Upper lobe of right lung (tissue), 1 donor: ENCODE measurements around the gene PROCA1. TPM values are rescaled to one million over a fixed set of nuclear protein-coding genes. Genes with fewer than 3 reads are reported as not detected.

Experiments
- ATAC-seq: fragments of 200-7000 bp; cut with Tn5 transposase; one replicate; pipeline ENCODE4 v1.9.1; 2020; ENCODE audit warnings: mild to moderate bottlenecking, moderate library complexity
- DNase-seq: peaks from one replicate; pipeline ENCODE4 v3.0.0-alpha.2; 2020
- H3K27ac ChIP-seq: fragments of 200-600 bp; one replicate; pipeline ENCODE4 v1.8.0; 2022
- H3K27me3 ChIP-seq: fragments of 200-600 bp; one replicate; pipeline ENCODE4 v1.8.0; 2022; ENCODE audit warnings: mild to moderate bottlenecking
- H3K36me3 ChIP-seq: fragments of 200-600 bp; one replicate; pipeline ENCODE4 v1.8.0; 2022
- H3K4me1 ChIP-seq: fragments of 200-600 bp; one replicate; pipeline ENCODE4 v1.8.0; 2022
- H3K4me3 ChIP-seq: fragments of 200-600 bp; one replicate; pipeline ENCODE4 v1.8.0; 2022; ENCODE audit warnings: mild to moderate bottlenecking
- H3K9me3 ChIP-seq: fragments of 200-600 bp; one replicate; pipeline ENCODE4 v1.8.0; 2022
- intact Hi-C: fragments of 100-400 bp; cut with DNase I; formaldehyde crosslinking; loops from one replicate; pipeline ENCODE4 v1.11.0; 2022
- total RNA-seq: library from RNA; stranded (reverse); fragmentation: NEBNext Ultra II Directional; extraction: Animal tissue kit (Norgen Biotek cat#: 25700); gene quantifications from one replicate; pipeline ENCODE4 v1.2.1, GENCODE V29; 2021
- TF ChIP-seq, protein P1 (sequence below): fragments of 200-600 bp; IDR thresholded peaks from one replicate; pipeline ENCODE4 v1.8.0; 2022; ENCODE audit warnings: antibody characterized with exemption
- donor health status: DM: no; HTN: yes; CAD: no; lungs with severe emphysema.

PROCA1 gene
- total RNA-seq, 1 donor from 2014 or later: 3.3 TPM

DNA sequence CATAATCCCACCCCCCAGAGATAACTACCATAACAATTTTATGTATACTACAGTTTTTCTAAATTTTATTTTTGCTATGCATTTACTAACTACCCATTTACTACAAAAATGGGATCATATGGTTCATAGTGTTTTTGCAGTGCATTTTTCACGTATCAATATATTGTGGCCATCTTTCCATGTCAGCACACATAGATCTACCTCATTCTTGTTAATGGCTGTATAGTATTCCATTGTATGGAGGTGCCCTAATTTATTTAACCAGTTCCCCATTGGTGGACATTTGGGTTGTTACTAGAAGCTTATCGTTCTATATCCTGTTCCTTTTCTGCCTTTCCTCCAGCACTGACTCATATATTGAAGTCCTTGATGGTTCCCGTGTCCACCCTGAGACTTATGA lies 22.7 kb downstream of the PROCA1 start:
- H3K4me1 ChIP-seq: no peaks in the 10 kb centered on the region
- H3K9me3 ChIP-seq: no peaks in the 10 kb centered on the region
- H3K27ac ChIP-seq: no peak overlapping the region
- H3K4me3 ChIP-seq: no peak overlapping the region
- H3K27me3 ChIP-seq: no peaks in the 10 kb centered on the region
- DNase-seq (no peak), ATAC-seq (no peak)
- intact Hi-C loops: no loop called here
- H3K36me3 ChIP-seq: peaks cover 100% of the 10 kb centered on the region
- TF ChIP-seq, protein P1, sequence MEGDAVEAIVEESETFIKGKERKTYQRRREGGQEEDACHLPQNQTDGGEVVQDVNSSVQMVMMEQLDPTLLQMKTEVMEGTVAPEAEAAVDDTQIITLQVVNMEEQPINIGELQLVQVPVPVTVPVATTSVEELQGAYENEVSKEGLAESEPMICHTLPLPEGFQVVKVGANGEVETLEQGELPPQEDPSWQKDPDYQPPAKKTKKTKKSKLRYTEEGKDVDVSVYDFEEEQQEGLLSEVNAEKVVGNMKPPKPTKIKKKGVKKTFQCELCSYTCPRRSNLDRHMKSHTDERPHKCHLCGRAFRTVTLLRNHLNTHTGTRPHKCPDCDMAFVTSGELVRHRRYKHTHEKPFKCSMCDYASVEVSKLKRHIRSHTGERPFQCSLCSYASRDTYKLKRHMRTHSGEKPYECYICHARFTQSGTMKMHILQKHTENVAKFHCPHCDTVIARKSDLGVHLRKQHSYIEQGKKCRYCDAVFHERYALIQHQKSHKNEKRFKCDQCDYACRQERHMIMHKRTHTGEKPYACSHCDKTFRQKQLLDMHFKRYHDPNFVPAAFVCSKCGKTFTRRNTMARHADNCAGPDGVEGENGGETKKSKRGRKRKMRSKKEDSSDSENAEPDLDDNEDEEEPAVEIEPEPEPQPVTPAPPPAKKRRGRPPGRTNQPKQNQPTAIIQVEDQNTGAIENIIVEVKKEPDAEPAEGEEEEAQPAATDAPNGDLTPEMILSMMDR: no peak

DNA sequence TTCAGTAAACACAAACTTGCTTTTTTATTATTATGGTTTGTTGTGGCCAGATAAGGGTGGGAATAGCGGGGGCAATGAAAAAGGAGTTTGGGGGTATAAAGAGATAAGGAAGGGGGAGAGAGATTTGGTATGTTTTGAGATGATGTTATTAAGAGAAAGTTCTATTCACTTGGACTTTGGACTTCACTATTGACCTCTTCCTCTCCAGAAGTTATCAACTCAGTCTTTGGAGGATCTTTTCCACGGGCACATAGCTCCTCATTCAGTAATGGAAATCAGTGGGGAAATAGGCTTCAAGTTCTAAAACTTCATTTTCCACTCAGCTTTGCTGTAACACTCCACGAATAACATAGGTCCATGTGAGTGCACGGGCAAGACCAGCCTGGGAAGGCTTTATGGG lies 23.2 kb downstream of the PROCA1 start:
- TF ChIP-seq, protein P1: no peak
- intact Hi-C loops: no loop called here
- Histone ChIP-seq H3K4me1 (no peaks in the 10 kb centered on the region), H3K4me3 (no peak overlapping the region), H3K27me3 (no peaks in the 10 kb centered on the region), H3K9me3 (no peaks in the 10 kb centered on the region), H3K27ac (no peak overlapping the region), H3K36me3 (peaks cover 100% of the 10 kb centered on the region)
- ATAC-seq: no peak
- DNase-seq: no peak

DNA sequence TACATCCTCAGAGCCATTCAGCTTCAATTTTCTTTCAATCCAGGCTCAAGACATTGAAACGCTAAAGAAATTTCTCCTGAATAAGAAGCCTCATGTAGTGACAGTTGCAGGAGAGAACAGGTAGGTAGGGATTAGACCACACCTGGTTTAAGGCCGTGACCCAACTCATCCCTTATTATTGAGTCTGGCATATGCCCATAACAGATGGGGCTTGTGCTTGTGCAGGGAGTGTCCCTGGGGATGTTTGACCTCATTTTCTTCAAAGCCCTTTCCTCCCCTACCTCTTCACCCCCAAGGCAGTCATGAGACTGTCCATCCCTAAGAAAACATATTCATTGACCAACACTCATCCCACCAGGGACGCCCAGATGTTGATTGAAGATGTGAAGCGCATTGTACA lies 25.4 kb downstream of the PROCA1 start:
- no peak for ATAC-seq
- Histone ChIP-seq H3K4me1 (no peaks in the 10 kb centered on the region), H3K4me3 (no peak overlapping the region), H3K9me3 (no peaks in the 10 kb centered on the region), H3K27ac (no peak overlapping the region), H3K27me3 (no peaks in the 10 kb centered on the region), H3K36me3 (peaks cover 100% of the 10 kb centered on the region)
- TF ChIP-seq, protein P1: no peak
- DNase-seq: no peak
- intact Hi-C loops: no loop called here

DNA sequence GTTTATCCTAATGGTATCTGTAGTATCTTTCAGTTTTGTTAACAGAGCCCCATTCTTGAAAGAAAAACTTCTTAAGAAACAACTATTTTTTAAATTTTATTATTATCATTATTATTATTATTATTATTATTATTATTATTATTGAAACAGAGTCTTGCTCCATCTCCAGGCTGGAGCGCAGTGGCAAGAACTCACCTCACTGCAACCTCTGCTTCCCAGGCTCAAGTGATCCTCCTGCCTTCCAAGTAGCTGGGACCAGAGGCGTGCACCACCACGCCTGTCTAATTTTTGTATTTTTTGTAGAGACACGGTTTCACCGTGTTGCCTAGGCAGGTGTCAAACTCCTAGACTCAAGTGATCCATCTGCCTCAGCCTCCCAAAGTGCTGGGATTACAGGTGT lies 26.3 kb downstream of the PROCA1 start:
- Histone ChIP-seq H3K4me1 (no peaks in the 10 kb centered on the region), H3K36me3 (peaks cover 100% of the 10 kb centered on the region), H3K27me3 (no peaks in the 10 kb centered on the region), H3K9me3 (no peaks in the 10 kb centered on the region), H3K4me3 (no peak overlapping the region), H3K27ac (no peak overlapping the region)
- TF ChIP-seq, protein P1: no peak
- ATAC-seq (no peak), DNase-seq (no peak)
- intact Hi-C loops: no loop called here

DNA sequence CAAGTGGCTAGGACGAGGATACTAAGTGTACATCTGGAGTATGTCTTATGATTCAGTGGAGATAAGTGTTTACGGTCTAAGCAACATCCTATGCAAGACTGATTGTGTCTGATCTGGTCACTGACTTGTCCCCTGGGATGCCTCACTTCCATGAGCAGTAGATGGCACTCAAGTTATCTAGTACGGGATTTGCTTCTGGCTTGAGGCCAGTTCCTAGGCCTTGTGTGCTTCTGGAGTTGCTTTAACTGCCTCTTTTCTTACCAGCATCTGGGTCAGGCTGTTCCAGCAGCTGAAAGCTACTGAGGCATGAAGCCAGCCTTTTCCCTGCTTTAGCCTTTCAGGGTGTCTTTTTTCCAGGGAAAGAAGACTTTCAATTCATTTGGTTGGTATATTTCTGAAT lies 26.7 kb downstream of the PROCA1 start:
- Histone ChIP-seq H3K27ac (no peak overlapping the region), H3K27me3 (no peaks in the 10 kb centered on the region), H3K9me3 (no peaks in the 10 kb centered on the region), H3K4me1 (no peaks in the 10 kb centered on the region), H3K4me3 (no peak overlapping the region), H3K36me3 (peaks cover 100% of the 10 kb centered on the region)
- ATAC-seq: peak; percentile 33
- DNase-seq: no peak
- TF ChIP-seq, protein P1: no peak
- intact Hi-C loops: no loop called here

DNA sequence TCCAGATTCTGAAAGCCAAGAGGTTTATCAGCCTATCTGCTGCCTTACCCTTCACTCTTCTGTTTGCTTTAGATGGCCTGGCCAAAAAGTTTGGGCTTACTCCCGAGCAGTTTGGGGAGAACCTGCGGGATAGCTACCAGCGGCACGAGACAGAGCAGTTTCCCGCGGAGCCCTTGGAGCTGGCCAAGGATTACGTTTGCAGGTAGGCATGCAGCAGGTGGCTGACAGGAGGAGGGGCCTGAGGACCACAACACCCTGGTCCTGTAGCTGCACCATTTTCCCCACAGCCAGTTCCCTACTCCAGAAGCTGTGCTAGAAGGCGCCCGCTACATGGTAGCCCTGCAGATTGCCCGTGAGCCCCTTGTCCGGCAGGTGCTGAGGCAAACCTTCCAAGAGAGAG lies 29.0 kb downstream of the PROCA1 start:
- ATAC-seq: no peak
- no peaks in the 10 kb centered on the region for H3K9me3 ChIP-seq
- H3K4me3 ChIP-seq: no peak overlapping the region
- TF ChIP-seq, protein P1: no peak
- H3K4me1 ChIP-seq: no peaks in the 10 kb centered on the region
- peaks cover 100% of the 10 kb centered on the region for H3K36me3 ChIP-seq
- no peaks in the 10 kb centered on the region for H3K27me3 ChIP-seq
- DNase-seq: no peak
- intact Hi-C loops: no loop called here
- no peak overlapping the region for H3K27ac ChIP-seq
